H54 (cell line): ENCODE results near the gene REXO5.
"Not testable (repeated sequence)": the region's sequence is repeated elsewhere in the genome, so short reads cannot be mapped to it uniquely, and the experiment has no call there.

Experiments used
- DNase-seq: peaks from one replicate; pipeline ENCODE4 v3.0.0; 2011; ENCODE audit warnings: low spot score, mixed read lengths; ENCODE audit not compliant: insufficient read length
- FAIRE-seq: peaks from 3 replicates; lab custom pipeline; 2011; peaks lifted over from hg19 to GRCh38; lab: Jason Lieb, UNC
- POLR2A ChIP-seq: IDR thresholded peaks from 2 replicates; pipeline ENCODE4 v1.6.1; 2011; ENCODE audit warnings: low read depth, mild to moderate bottlenecking, low read length

Gene REXO5

GRCh38 chr16:20774703-20775362 lies 31.5 kb upstream of the REXO5 start:
- TF ChIP-seq POLR2A, result no peak
- peak; percentile 98 for FAIRE-seq
- peak; percentile 72 for DNase-seq

- no peak for DNase-seq
- TF ChIP-seq POLR2A, result no peak
- FAIRE-seq, result no peak
Observed at GRCh38 chr16:20781697-20782096, 24.6 kb upstream of the REXO5 start.

GRCh38 chr16:20782470-20782869 lies 23.9 kb upstream of the REXO5 start:
- TF ChIP-seq POLR2A, result no peak
- no peak for FAIRE-seq

GRCh38 chr16:20784204-20784603 lies 22.1 kb upstream of the REXO5 start:
- FAIRE-seq, result no peak
- no peak for TF ChIP-seq POLR2A

More at GRCh38 chr16:20782470-20782869, 23.9 kb upstream of the REXO5 start:
- no peak for DNase-seq

GRCh38 chr16:20789130-20789529 lies 17.2 kb upstream of the REXO5 start:
- TF ChIP-seq POLR2A, result no peak
- DNase-seq (no peak), FAIRE-seq (no peak)

More at GRCh38 chr16:20784204-20784603, 22.1 kb upstream of the REXO5 start:
- DNase-seq, result no peak

GRCh38 chr16:20791923-20792612 lies 14.3 kb upstream of the REXO5 start:
- no peak for TF ChIP-seq POLR2A
- peak; percentile 73 for FAIRE-seq
- DNase-seq, result no peak

- no peak for DNase-seq
- FAIRE-seq, result peak; percentile 64
- TF ChIP-seq POLR2A, result no peak
Observed at GRCh38 chr16:20798364-20798763, 8.0 kb upstream of the REXO5 start.

- DNase-seq, result no peak
- FAIRE-seq, result peak; percentile 93
- TF ChIP-seq POLR2A, result no peak
Observed at GRCh38 chr16:20799599-20799998, 6.7 kb upstream of the REXO5 start.

- no peak for FAIRE-seq
- TF ChIP-seq POLR2A, result no peak
- DNase-seq, result no peak
Observed at GRCh38 chr16:20801278-20801677, 5.0 kb upstream of the REXO5 start.

GRCh38 chr16:20803192-20803560 lies 3.2 kb upstream of the REXO5 start:
- DNase-seq (peak; percentile 15), FAIRE-seq (peak; percentile 79)
- no peak for TF ChIP-seq POLR2A

GRCh38 chr16:20803561-20804214 lies 2.6 kb upstream of the REXO5 start:
- no peak for DNase-seq

GRCh38 chr16:20805684-20806167 lies 601 bp upstream of the REXO5 start:
- FAIRE-seq, DNase-seq: not testable (repeated sequence)

More at GRCh38 chr16:20803561-20804214, 2.6 kb upstream of the REXO5 start:
- no peak for FAIRE-seq
- TF ChIP-seq POLR2A, result no peak

- DNase-seq (no peak), FAIRE-seq (no peak)
- no peak for TF ChIP-seq POLR2A
Observed at GRCh38 chr16:20807862-20808261, 1.5 kb downstream of the REXO5 start.

- TF ChIP-seq POLR2A, result no peak
- DNase-seq (no peak), FAIRE-seq (no peak)
Observed at GRCh38 chr16:20811889-20812439, 5.6 kb downstream of the REXO5 start.
